ENCODE results near the gene PTPRR.

DNA sequence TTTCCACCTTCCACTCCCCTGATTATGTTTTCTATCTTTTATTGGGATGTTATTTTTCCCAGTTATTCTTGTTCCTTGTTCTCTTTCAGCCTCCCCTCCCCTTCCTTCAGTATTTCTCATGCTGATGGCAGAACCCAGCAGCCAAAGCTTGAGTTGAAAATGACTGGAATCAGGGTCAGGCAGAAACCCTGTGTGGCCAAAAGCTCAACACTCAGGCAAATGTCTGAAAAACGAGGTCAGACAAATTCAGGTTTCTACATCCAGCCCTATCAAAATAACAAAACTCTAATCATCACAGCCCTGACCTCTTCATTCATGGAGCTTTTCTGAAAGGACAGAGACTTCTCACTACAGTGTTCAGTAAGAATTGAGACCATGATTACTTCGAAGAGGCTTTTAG, 134.6 kb downstream of the PTPRR start:
- TF ChIP-seq EZH2 (IDR thresholded peaks at IDR 0.05; ENCODE audit: borderline replicate concordance, low read depth, low read length, severe bottlenecking) (no peak), POLR2A (IDR thresholded peaks at IDR 0.05; ENCODE audit: low read depth, low read length) (no peak), MYC (IDR thresholded peaks at IDR 0.05; ENCODE audit: low read depth, low read length) (no peak)
- TF ChIP-seq, protein P1, sequence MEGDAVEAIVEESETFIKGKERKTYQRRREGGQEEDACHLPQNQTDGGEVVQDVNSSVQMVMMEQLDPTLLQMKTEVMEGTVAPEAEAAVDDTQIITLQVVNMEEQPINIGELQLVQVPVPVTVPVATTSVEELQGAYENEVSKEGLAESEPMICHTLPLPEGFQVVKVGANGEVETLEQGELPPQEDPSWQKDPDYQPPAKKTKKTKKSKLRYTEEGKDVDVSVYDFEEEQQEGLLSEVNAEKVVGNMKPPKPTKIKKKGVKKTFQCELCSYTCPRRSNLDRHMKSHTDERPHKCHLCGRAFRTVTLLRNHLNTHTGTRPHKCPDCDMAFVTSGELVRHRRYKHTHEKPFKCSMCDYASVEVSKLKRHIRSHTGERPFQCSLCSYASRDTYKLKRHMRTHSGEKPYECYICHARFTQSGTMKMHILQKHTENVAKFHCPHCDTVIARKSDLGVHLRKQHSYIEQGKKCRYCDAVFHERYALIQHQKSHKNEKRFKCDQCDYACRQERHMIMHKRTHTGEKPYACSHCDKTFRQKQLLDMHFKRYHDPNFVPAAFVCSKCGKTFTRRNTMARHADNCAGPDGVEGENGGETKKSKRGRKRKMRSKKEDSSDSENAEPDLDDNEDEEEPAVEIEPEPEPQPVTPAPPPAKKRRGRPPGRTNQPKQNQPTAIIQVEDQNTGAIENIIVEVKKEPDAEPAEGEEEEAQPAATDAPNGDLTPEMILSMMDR (IDR thresholded peaks at IDR 0.05; ENCODE audit: extremely low read depth in 1 of 2, insufficient read depth in 1 of 2, low read depth in 1 of 2, low read length in 2 of 2), result no peak
